Panc1 (cell line): ENCODE results near the gene THRAP3.

Experiments
- SIN3A ChIP-seq: IDR thresholded peaks from 2 replicates; pipeline ENCODE4 v1.6.1; 2012; ENCODE audit warnings: low read depth, mild to moderate bottlenecking, low read length, moderate library complexity, borderline replicate concordance; ENCODE audit not compliant: insufficient read depth
- TF ChIP-seq, protein P1 (sequence below): fragments of 450-650 bp; IDR thresholded peaks from 2 replicates; pipeline ENCODE4 v1.5.1; 2017; ENCODE audit warnings: mild to moderate bottlenecking
- TF ChIP-seq, protein P2 (sequence below), 2 experiments: IDR thresholded peaks; 2 replicates each; pipeline ENCODE4 v1.6.1; 2011 to 2012; ENCODE audit warnings: low read depth in 2 of 2, control low read depth in 1 of 2, low read length in 1 of 2, mild to moderate bottlenecking in 1 of 2, moderate library complexity in 1 of 2; ENCODE audit not compliant: insufficient read depth in 1 of 2

DNA sequence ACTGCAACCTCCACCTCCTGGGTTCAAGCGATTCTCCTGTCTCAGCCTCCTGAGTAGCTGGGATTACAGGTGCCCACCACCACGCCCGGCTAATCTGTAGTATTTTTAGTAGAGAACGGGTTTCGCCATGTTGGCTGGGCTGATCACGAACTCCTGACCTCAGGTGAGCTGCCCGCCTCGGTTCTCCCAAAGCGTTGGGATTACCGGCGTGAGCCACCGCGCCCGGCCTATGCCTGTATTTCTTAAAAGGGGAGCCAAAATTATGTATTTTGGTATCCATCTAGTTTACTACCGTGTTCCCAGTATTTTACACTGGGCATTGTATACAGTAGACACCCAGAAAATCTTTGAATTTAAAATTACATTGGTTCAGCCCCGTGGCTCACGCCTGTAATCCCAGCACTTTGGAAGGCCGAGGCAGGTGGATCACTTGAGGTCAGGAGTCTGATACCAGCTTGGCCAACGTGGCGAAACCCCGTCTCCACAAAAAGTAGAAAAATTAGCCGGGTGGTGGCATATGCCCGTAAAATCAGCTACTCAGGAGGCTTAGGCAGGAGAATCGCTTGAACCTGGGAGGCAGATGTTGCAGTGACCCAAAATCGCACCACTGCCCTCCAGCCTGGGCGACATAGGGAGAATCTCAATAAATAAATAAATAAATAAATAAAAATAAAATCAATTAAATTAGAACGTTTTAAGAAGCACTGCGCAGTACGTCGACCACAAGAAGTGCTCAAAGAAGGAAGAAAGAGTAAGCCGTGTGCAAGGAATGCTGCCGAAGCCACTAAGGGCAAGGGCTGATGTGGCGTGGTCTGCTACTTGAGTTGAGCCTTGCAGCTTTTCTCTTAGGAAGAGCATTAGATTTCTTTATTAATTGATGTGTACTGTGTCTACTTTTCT lies 1.5 kb upstream of the THRAP3 start:
- TF ChIP-seq, protein P1, sequence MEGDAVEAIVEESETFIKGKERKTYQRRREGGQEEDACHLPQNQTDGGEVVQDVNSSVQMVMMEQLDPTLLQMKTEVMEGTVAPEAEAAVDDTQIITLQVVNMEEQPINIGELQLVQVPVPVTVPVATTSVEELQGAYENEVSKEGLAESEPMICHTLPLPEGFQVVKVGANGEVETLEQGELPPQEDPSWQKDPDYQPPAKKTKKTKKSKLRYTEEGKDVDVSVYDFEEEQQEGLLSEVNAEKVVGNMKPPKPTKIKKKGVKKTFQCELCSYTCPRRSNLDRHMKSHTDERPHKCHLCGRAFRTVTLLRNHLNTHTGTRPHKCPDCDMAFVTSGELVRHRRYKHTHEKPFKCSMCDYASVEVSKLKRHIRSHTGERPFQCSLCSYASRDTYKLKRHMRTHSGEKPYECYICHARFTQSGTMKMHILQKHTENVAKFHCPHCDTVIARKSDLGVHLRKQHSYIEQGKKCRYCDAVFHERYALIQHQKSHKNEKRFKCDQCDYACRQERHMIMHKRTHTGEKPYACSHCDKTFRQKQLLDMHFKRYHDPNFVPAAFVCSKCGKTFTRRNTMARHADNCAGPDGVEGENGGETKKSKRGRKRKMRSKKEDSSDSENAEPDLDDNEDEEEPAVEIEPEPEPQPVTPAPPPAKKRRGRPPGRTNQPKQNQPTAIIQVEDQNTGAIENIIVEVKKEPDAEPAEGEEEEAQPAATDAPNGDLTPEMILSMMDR: no peak
- TF ChIP-seq SIN3A: no peak
- TF ChIP-seq, protein P2, sequence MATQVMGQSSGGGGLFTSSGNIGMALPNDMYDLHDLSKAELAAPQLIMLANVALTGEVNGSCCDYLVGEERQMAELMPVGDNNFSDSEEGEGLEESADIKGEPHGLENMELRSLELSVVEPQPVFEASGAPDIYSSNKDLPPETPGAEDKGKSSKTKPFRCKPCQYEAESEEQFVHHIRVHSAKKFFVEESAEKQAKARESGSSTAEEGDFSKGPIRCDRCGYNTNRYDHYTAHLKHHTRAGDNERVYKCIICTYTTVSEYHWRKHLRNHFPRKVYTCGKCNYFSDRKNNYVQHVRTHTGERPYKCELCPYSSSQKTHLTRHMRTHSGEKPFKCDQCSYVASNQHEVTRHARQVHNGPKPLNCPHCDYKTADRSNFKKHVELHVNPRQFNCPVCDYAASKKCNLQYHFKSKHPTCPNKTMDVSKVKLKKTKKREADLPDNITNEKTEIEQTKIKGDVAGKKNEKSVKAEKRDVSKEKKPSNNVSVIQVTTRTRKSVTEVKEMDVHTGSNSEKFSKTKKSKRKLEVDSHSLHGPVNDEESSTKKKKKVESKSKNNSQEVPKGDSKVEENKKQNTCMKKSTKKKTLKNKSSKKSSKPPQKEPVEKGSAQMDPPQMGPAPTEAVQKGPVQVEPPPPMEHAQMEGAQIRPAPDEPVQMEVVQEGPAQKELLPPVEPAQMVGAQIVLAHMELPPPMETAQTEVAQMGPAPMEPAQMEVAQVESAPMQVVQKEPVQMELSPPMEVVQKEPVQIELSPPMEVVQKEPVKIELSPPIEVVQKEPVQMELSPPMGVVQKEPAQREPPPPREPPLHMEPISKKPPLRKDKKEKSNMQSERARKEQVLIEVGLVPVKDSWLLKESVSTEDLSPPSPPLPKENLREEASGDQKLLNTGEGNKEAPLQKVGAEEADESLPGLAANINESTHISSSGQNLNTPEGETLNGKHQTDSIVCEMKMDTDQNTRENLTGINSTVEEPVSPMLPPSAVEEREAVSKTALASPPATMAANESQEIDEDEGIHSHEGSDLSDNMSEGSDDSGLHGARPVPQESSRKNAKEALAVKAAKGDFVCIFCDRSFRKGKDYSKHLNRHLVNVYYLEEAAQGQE (IDR thresholded peaks at IDR 0.05; ENCODE audit: insufficient read depth in 1 of 2, low read depth in 2 of 2, low read length in 1 of 2): no peak
